ENCODE measurements around the gene RBM12.

DNA sequence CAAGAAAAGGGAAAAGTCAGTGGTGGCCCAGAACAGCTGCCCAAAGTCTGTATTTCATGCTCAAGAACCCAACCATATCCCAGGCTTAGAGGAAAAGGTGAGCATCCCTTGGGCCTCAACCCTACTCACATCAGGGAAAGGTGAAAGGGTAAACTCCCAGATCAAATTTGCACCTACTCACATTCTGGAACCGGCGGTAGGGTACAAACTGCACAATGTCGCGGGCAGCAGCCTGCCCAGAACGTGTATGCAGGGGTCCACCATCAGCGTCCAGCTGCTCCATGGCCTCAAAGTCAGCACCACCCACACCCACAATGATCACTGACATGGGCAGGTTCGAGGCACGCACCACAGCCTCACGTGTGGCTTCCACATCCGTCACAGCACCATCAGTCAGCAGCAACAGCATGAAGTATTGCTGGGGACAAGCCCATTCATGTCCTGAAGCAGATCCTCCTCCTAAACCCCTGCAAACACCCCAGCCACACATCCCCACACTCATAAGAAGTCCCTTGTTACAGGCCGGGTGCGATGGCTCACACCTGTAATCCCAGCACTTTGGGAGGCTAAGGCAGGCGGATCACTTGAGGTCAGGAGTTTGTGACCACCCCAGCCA, 38.2 kb downstream of the RBM12 start:
- TF ChIP-seq TCF7L2 (IDR thresholded peaks at IDR 0.05; ENCODE audit: low read depth, low read length) (no peak), POLR2AphosphoS5 (IDR thresholded peaks at IDR 0.05; ENCODE audit: low read depth, low read length) (no peak), SIN3A (IDR thresholded peaks at IDR 0.05; ENCODE audit: borderline replicate concordance, insufficient read depth, low read depth, low read length) (no peak)
- TF ChIP-seq, protein P1, sequence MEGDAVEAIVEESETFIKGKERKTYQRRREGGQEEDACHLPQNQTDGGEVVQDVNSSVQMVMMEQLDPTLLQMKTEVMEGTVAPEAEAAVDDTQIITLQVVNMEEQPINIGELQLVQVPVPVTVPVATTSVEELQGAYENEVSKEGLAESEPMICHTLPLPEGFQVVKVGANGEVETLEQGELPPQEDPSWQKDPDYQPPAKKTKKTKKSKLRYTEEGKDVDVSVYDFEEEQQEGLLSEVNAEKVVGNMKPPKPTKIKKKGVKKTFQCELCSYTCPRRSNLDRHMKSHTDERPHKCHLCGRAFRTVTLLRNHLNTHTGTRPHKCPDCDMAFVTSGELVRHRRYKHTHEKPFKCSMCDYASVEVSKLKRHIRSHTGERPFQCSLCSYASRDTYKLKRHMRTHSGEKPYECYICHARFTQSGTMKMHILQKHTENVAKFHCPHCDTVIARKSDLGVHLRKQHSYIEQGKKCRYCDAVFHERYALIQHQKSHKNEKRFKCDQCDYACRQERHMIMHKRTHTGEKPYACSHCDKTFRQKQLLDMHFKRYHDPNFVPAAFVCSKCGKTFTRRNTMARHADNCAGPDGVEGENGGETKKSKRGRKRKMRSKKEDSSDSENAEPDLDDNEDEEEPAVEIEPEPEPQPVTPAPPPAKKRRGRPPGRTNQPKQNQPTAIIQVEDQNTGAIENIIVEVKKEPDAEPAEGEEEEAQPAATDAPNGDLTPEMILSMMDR (IDR thresholded peaks at IDR 0.05), result no peak
